C4-2B (cell line): Measurements from ENCODE around the gene MIEN1.

Source experiments
- CTCF ChIP-seq: fragments of 450-650 bp; conservative IDR thresholded peaks from 2 replicates; pipeline ENCODE4 v1.5.1; 2017; ENCODE audit warnings: mild to moderate bottlenecking
- ZFX ChIP-seq: fragments of 450-650 bp; IDR thresholded peaks from 2 replicates; pipeline ENCODE4 v1.6.1; 2017

GRCh38 chr17:39729280-39729851 is 966 bp downstream of the MIEN1 start:
- TF ChIP-seq CTCF, result no peak
- no peak for TF ChIP-seq ZFX
